Thoracic aorta (tissue), 2 donors: ENCODE results near the gene IL13. TPM values are rescaled to one million over a fixed set of nuclear protein-coding genes. Genes with fewer than 3 reads are reported as not detected.

Source experiments
- ATAC-seq: fragments of 150-250 bp; one replicate; pipeline ENCODE4 v1.8.0; 2017; ENCODE audit warnings: low read depth; ENCODE audit not compliant: insufficient number of reproducible peaks, low FRiP score
- DNase-seq: peaks from one replicate; pipeline ENCODE4 v3.0.0-alpha.2; 2020; ENCODE audit warnings: low spot score
- H3K27ac ChIP-seq, 2 donors: fragments of 200-600 bp; sonication (generic); 1 replicate in 1 of 2; 2 replicates in 1 of 2; pipeline ENCODE4 v1.5.1; 2016; ENCODE audit warnings: mild to moderate bottlenecking in 2 of 2, moderate library complexity in 2 of 2
- H3K27me3 ChIP-seq: fragments of 200-600 bp; sonication (generic); replicated peaks from 2 replicates; pipeline ENCODE4 v1.6.0; 2016; ENCODE audit warnings: mild to moderate bottlenecking; ENCODE audit not compliant: insufficient read depth
- H3K36me3 ChIP-seq: fragments of 200-600 bp; sonication (generic); one replicate; pipeline ENCODE4 v1.5.1; 2016
- H3K4me1 ChIP-seq, 2 donors: fragments of 200-600 bp; sonication (generic); 1 replicate in 1 of 2; 2 replicates in 1 of 2; pipeline versions ENCODE4 v1.5.1 to v1.6.0; 2016; ENCODE audit warnings: low read depth in 2 of 2, mild to moderate bottlenecking in 1 of 2; ENCODE audit not compliant: control insufficient read depth in 1 of 2
- H3K4me3 ChIP-seq: fragments of 200-600 bp; sonication (generic); 2 replicates; pipeline ENCODE4 v1.5.1; 2016; ENCODE audit warnings: mild to moderate bottlenecking
- H3K9me3 ChIP-seq: fragments of 200-600 bp; sonication (generic); 2 replicates; pipeline ENCODE4 v1.5.1; 2016
- CTCF ChIP-seq: fragments of 200-600 bp; sonication (generic); IDR thresholded peaks from one replicate; pipeline ENCODE4 v1.5.1; 2019; ENCODE audit warnings: antibody characterized with exemption
- total RNA-seq, 2 donors: library from RNA; depleted of rRNA; stranded (reverse); fragments of >200 nt; gene quantifications; one replicate each; pipeline versions ENCODE4 v1.1.0 to v1.2.3, GENCODE V29; 2016

Gene IL13
- total RNA-seq, 2 donors from 2014 or later, result 2.8 TPM; not detected in 1

GRCh38 chr5:132692632-132692967 lies 34.6 kb downstream of the IL13 start:
- Histone ChIP-seq H3K27me3 (no peaks in the 10 kb centered on the region), H3K4me1 (no peaks in the 10 kb centered on the region), H3K4me3 (no peak overlapping the region), H3K27ac (no peak overlapping the region), H3K9me3 (no peaks in the 10 kb centered on the region), H3K36me3 (peaks cover under 1% of the 10 kb centered on the region)
- no peak for TF ChIP-seq CTCF
- ATAC-seq (no peak), DNase-seq (no peak)

GRCh38 chr5:132695956-132696355 lies 38.0 kb downstream of the IL13 start:
- DNase-seq, result no peak
- Histone ChIP-seq H3K27ac (no peak overlapping the region), H3K36me3 (peaks cover 7% of the 10 kb centered on the region), H3K4me3 (no peak overlapping the region), H3K4me1 (no peaks in the 10 kb centered on the region), H3K9me3 (no peaks in the 10 kb centered on the region), H3K27me3 (no peaks in the 10 kb centered on the region)
- no peak for TF ChIP-seq CTCF
- ATAC-seq, result no peak

DNA sequence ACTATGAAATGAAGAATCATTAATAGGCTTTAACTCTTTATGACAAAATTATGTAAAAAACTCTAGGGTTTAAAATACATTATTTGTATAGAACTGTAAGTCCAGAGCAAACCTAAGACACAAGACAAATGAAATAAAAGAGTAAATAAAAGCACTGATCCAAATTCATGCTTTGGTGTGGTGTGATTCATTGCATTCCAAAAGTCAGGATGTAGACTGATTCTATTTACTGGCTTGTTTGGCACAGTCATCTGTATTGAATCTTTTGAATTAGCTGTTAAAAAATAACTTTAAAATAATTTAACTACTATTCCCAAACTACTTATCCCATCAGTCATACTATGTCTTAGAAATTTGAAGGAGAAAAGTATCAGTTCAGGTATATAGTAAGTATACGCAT lies 46.9 kb downstream of the IL13 start:
- no peak overlapping the region for H3K4me3 ChIP-seq
- no peaks in the 10 kb centered on the region for H3K4me1 ChIP-seq
- peaks cover 15% of the 10 kb centered on the region for H3K36me3 ChIP-seq
- no peak overlapping the region for H3K27ac ChIP-seq
- no peak for TF ChIP-seq CTCF
- ATAC-seq (no peak), DNase-seq (no peak)
- no peaks in the 10 kb centered on the region for H3K9me3 ChIP-seq
- H3K27me3 ChIP-seq, result no peaks in the 10 kb centered on the region

GRCh38 chr5:132708645-132709044 lies 50.7 kb downstream of the IL13 start:
- Histone ChIP-seq H3K4me1 (no peaks in the 10 kb centered on the region), H3K36me3 (no peaks in the 10 kb centered on the region), H3K4me3 (no peak overlapping the region), H3K9me3 (no peaks in the 10 kb centered on the region), H3K27me3 (no peaks in the 10 kb centered on the region), H3K27ac (no peak overlapping the region)
- DNase-seq, result no peak
- no peak for TF ChIP-seq CTCF
- no peak for ATAC-seq

Other genes with a start within 250 kb of the IL13 start
- gene IRF1, start 167.4 kb upstream of the IL13 start, total RNA-seq, result 10 to 100 TPM; 31.3 to 57.7 TPM
- not detected for gene IL5, start 114.7 kb upstream of the IL13 start, total RNA-seq
- 10 to 100 TPM; 28.4 to 32.7 TPM for gene RAD50, start 101.2 kb upstream of the IL13 start, total RNA-seq
- gene IL4, start 15.8 kb downstream of the IL13 start, total RNA-seq, result not detected
- 1 to 10 TPM; 3.7 to 5.9 TPM for gene KIF3A, start 79.4 kb downstream of the IL13 start, total RNA-seq
- gene CCNI2, start 89.3 kb downstream of the IL13 start, total RNA-seq, result not detected
- gene SEPTIN8, start 119.1 kb downstream of the IL13 start, total RNA-seq, result 100 to 1,000 TPM in 1 of 2 donors, 10 to 100 TPM in 1; 85.7 to 111 TPM
- under 1 TPM; 0.63 to 0.68 TPM for gene SOWAHA, start 155.1 kb downstream of the IL13 start, total RNA-seq
- gene SHROOM1, start 172.5 kb downstream of the IL13 start, total RNA-seq, result 10 to 100 TPM; 13.1 to 15.4 TPM
- gene GDF9, start 208.3 kb downstream of the IL13 start, total RNA-seq, result not detected
- 10 to 100 TPM; 49.5 to 59.3 TPM for gene UQCRQ, start 208.5 kb downstream of the IL13 start, total RNA-seq
- under 1 TPM in 1 of 2 donors, not detected in 1; 0.49 TPM for gene LEAP2, start 215.5 kb downstream of the IL13 start, total RNA-seq